ENCODE measurements around the gene AUH.

DNA sequence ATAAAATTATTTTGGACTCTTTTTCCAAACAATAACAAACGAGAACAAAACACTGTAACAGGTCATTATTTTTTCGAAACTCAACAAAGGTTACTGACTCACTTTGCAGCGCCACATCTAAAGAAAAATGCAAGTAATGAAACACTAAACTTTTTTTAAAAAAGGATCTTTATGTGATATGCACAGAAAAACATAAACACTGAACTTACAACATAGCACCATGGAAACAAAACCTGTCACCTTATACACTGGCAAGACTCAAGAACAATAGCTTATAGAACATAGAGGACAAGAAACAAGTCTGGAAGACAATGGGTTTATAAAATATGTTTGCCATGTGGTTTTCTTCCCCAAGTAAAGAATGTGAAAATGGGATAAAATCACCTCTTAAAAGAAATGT is 85.2 kb downstream of the AUH start:
- TF ChIP-seq, protein P1, sequence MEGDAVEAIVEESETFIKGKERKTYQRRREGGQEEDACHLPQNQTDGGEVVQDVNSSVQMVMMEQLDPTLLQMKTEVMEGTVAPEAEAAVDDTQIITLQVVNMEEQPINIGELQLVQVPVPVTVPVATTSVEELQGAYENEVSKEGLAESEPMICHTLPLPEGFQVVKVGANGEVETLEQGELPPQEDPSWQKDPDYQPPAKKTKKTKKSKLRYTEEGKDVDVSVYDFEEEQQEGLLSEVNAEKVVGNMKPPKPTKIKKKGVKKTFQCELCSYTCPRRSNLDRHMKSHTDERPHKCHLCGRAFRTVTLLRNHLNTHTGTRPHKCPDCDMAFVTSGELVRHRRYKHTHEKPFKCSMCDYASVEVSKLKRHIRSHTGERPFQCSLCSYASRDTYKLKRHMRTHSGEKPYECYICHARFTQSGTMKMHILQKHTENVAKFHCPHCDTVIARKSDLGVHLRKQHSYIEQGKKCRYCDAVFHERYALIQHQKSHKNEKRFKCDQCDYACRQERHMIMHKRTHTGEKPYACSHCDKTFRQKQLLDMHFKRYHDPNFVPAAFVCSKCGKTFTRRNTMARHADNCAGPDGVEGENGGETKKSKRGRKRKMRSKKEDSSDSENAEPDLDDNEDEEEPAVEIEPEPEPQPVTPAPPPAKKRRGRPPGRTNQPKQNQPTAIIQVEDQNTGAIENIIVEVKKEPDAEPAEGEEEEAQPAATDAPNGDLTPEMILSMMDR (IDR thresholded peaks at IDR 0.05; ENCODE audit: low read depth, low read length) = no peak
- no peak for TF ChIP-seq EZH2phosphoT487 (IDR thresholded peaks at IDR 0.05; ENCODE audit: low read depth)
